GM12864 (cell line): ENCODE measurements around the gene SPSB4.

Source experiments
- DNase-seq: peaks from one replicate; pipeline ENCODE4 v3.0.0-alpha.2; 2011; ENCODE audit warnings: low read depth
- H3K4me3 ChIP-seq: 2 replicates; pipeline ENCODE4 v1.5.1; 2011; ENCODE audit warnings: mild to moderate bottlenecking, low read depth, low read length, control low read depth
- TF ChIP-seq, protein P1 (sequence below): IDR thresholded peaks from 2 replicates; pipeline ENCODE4 v1.5.1; 2011; ENCODE audit warnings: low read depth, mild to moderate bottlenecking, moderate library complexity, low read length, control low read depth, inconsistent platforms; ENCODE audit errors: missing control alignments

SPSB4 gene

DNA sequence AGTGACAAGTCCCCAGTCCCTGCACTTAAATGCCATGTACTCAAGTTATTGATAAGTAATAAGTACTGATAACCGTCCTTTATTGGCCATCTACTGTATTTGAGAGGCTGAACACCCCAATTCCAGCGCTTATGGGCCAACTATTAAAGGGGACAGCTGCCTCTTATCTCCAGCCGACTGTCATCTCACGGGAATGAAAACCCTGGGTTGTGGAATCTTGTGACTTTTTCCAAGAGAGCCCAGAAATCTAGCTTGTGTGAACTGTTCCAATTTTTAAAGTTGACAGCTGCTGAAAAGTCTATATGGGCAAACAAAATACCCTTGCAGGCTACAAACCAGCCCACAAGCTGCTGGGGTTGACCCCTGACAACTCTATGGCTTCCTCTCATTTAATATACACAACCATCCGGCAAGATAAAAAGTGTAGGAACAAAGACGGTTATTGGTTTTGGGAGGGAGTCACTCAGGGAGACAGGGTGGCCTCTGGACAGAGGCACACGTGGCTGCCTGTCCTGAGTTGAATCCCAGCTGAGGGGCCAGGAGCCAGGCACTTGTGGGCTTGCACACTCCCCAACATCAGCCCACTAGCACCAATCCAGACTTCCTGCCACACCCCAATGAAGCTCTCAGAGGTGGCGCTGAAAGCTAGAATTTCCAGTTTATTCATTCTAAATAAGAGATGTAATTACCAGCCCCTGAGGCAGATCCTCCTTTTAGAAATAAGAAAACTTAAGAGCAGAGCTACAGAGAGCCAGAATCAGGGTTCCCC lies 16.2 kb downstream of the SPSB4 start:
- DNase-seq, result no peak

GRCh38 chr3:141070229-141070628 lies 19.1 kb downstream of the SPSB4 start:
- no peak for DNase-seq
- no peak overlapping the region for H3K4me3 ChIP-seq
- TF ChIP-seq, protein P1, sequence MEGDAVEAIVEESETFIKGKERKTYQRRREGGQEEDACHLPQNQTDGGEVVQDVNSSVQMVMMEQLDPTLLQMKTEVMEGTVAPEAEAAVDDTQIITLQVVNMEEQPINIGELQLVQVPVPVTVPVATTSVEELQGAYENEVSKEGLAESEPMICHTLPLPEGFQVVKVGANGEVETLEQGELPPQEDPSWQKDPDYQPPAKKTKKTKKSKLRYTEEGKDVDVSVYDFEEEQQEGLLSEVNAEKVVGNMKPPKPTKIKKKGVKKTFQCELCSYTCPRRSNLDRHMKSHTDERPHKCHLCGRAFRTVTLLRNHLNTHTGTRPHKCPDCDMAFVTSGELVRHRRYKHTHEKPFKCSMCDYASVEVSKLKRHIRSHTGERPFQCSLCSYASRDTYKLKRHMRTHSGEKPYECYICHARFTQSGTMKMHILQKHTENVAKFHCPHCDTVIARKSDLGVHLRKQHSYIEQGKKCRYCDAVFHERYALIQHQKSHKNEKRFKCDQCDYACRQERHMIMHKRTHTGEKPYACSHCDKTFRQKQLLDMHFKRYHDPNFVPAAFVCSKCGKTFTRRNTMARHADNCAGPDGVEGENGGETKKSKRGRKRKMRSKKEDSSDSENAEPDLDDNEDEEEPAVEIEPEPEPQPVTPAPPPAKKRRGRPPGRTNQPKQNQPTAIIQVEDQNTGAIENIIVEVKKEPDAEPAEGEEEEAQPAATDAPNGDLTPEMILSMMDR, result no peak

More for the DNA sequence above, 16.2 kb downstream of the SPSB4 start:
- TF ChIP-seq, protein P1, result no peak
- no peak overlapping the region for H3K4me3 ChIP-seq

GRCh38 chr3:141070727-141071357 lies 19.7 kb downstream of the SPSB4 start:
- TF ChIP-seq, protein P1, result no peak
- H3K4me3 ChIP-seq, result no peak overlapping the region
- DNase-seq, result no peak

- TF ChIP-seq, protein P1, result no peak
- H3K4me3 ChIP-seq, result no peak overlapping the region
- no peak for DNase-seq
These were observed 20.6 kb downstream of the SPSB4 start for GRCh38 chr3:141071681-141072260.

GRCh38 chr3:141072950-141073349 lies 21.8 kb downstream of the SPSB4 start:
- H3K4me3 ChIP-seq, result no peak overlapping the region
- no peak for DNase-seq
- TF ChIP-seq, protein P1, result no peak

DNA sequence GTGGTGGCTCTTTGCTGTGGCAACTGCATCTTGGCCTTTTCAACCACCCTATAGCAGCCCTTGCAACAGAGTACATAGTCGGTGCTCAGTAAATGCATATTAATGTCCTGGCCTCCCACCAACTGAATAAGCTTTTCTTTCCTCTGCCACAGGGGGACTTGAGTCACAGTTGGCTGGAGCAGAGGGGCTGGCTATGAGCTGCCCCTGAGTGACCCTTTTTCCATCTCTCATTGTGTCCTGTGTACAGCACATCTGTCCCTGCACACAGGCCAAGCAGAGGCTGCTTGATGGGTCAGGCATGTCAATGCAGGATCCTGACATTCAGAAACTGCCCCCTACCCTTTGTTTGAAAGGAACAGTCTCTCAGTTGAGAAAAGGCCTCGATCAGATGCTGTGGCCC lies 22.4 kb downstream of the SPSB4 start:
- TF ChIP-seq, protein P1, result no peak
- H3K4me3 ChIP-seq, result no peak overlapping the region
- no peak for DNase-seq
